Embryonic facial prominence (tissue), 1 donor: ENCODE measurements around the gene PRKCD.

ENCODE experiments used
- DNase-seq: peaks from one replicate; pipeline ENCODE4 v3.0.0-alpha.2; 2016; ENCODE audit errors: extremely low spot score

PRKCD gene

DNA sequence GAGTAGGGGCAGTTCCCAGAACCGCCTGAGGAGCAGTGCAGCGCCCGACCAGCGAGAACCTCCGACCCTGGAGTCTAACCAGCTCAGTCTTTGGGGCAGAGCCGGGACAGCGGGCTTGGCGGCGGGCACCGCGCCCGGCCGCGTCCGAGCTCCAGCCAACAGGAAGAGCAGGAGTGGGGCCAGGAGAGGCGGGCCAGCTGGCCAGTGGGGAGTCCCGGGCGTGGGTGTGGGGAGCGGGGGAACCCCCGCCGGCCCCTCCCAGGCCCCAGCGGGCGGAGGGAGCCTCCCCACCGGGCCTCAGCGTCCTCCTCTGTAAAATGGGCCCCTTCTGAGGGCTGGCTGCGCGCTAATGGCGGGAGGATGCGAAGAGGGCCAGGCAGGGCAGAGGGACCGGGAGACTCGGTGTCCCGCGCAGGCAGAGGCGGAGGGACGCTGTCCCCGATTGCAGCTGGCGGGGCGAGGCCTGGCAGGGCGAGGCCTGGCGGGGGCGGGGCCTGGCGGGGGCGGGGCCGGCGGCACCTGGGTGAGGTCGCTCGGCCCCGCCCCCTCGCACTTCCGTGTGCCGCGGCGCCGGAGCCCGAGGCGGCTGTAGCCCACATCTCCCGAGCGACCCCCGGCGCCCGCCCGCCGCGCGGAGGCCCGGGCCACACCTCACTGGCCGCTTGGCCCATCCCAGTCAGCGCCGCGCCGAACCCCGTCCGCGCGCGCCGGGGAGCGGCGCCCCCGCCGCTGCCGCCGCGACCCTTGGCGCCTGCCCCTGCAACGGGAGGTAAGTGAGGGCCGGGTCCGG, at the start of gene PRKCD:
Gene PRKCD (plus strand): TSS at position 550 of the 790 bp plus-strand sequence. CDS start 17,214 bp downstream, outside the sequence.
- no peak for DNase-seq

DNA sequence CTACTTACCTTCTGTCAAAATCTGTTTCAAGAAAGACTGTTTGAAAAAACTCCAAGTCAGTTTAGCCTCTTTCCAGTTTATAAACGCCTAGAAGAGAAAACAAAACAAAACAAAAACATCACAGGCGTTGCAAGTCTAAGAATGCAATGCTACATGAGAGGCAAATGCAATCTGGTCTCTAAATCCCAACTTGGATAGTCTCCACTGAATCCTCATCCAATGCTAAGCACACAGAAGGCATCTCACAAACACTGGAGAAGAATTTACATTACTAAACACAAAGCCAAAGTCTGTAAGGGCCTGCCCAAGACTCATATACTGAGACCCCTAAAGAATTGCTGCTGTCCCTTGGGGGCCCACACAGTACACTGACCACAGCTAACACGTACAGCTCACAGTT, 49.2 kb upstream of the PRKCD start:
- no peak for DNase-seq

DNA sequence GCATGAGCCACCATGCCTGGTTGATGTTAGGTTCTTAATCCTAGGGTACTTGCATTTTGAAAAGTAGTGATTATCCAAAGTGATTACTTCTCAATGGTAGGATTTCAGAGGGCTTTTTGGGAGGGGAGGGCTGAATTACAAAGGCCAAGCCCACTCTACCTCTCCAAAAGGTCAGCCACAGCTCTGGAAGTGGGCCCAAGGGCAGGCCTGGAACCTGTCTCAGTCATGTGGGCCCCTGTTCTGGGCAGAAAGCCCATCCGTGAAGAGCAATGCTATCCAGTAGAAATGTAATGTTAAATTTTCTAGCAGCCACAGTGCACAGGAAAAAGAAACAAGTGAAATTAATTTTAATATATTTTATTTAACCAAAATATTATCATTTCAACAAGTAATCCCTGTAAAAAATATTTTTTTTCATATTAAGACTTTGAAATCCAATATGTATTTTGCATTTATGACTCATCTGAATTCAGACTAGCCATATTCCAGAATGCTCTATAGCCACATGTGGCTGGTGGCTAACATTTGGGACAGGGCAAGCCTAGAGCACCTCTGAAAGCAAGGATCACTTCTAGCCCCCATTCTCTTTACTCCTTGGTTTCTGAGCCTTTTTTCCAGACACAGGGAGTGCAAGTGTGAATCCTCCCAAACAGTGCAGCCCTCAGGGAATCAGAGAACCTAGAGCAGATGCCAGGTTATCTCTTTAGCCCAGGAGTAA, 47.6 kb upstream of the PRKCD start:
- DNase-seq, result no peak

DNA sequence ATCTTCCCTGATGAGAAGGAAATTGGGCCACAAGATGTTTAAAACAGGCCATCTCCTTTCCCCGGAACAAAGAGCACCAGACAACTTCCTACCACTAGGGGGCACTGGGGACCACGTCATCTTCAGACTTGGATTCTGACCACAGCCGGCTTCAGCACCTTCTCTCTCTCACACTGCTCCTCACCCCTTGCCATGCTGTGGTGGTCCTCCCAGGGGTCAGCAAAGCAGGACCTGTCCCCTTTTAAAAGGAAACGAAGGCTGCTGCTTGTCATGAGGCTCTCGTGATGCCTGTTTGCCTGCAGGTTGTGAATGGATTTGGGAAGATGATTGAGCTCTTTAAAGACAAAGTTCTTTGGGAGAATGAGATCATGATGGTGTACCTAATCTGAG, 47.0 kb upstream of the PRKCD start:
- DNase-seq, result peak; percentile 69

DNA sequence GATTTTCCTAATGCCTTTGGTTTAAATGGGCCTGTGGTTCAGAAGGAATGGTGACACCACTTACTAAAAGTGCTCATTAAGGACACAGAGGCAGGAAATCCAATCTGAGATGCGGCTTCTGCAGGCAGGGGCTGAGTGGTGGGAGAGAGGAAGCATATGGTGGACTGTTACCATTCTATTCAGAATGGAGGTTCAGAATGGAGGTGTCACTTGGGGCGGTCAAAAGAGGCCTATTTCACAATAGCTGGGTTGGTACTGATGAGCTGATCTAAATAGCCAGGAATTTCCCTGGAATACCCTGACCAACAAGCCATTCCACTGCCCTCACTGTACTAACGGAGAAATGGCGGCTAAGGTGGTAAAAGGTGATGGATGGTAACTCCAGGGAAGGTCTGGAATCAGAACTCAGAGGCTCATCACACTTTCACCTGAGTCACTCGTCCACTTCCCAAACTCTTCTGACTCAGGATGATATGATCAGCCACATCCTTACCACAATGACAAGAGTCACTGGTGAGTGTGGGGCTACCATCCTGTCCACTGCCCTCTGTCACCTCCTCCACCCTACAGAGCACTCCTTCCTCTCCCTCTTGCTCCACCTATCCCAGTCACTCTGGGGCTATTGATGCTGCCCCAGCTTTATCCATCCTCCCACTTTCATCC, 46.5 kb upstream of the PRKCD start:
- DNase-seq, result no peak

DNA sequence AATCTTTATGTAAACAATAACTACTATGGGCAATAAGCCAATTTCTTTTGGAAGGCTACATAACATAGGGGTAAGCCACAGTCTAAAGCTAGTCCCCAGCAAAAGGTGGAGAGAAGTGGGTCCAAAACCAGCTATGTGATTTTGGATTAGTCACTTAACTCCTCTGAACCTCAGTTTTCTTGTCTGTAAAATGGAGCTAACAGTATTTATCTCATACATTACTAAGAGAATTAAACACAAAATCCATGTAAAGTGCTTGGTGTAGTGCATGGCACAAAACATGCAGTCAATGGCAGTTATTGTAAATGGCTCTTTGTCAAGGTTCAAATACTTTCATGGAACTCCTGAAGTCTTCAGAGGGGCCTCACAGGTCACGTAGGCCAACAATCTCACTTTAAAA, 44.1 kb upstream of the PRKCD start:
- DNase-seq, result no peak

DNA sequence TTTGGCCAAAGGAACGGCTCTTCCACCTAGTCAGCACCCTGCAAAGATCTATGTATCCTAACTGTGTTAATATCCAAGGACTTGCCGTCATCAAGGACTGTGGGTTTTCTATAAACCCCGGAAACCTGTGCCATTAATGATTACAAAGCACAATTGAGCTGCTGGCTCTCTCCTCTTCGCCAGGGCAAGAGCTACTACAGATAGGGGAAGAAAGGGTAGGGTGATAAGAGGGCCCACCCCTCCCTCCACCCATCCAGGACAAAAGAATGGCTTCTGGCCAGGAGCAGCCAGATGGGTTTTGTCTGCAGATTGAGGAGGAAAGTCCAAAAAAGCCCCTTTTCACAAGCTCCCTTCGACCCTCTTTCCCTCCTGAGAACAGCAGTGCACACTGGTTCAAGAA, 40.7 kb upstream of the PRKCD start:
- no peak for DNase-seq

DNA sequence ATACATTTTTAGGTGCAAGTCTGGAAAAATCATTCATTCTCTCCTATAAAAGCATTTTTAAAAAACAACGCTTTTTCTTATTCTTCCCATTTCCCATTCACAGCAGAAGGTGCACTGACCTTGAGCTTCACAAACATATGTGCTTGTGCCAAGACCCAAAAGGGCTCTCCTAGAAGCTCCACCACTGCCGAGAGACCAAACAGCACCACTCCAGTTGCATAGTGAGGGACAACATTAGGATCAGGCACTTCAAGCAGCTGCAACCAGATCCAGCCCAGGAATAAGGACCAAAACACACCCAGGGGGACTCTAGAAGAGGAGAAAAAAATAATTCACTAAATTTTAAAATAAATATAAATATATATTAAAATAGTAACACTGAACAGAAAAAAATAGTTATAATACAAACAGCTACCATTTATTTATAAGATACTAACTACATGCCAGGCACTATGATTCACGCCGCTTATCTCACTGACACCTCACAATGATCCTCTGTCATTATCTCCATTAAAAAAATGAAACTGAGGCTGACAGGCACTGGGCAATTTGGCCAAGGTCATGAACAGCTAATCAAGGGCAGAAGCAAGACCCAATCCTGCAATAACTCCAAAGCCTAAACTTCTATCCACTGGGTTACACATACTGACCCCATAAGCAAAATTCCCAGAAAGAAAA, 38.6 kb upstream of the PRKCD start:
- DNase-seq, result no peak

DNA sequence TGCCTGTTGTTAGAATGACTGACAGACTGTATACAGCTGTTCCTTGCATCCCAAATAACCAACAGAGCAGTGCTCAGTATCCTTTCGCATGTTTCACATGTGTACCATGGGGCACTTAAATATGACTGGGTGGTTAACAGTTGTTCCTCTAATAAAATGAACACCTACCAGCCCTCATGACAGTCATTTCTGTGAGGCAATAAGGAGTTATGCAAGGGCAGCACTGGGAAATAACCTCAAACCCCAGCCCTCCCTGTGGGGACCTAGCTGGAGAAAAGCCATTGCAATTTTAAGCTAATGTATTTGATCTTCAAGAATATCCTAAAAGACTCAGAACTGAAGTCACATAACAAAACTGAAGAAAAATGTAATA, 38.1 kb upstream of the PRKCD start:
- no peak for DNase-seq

DNA sequence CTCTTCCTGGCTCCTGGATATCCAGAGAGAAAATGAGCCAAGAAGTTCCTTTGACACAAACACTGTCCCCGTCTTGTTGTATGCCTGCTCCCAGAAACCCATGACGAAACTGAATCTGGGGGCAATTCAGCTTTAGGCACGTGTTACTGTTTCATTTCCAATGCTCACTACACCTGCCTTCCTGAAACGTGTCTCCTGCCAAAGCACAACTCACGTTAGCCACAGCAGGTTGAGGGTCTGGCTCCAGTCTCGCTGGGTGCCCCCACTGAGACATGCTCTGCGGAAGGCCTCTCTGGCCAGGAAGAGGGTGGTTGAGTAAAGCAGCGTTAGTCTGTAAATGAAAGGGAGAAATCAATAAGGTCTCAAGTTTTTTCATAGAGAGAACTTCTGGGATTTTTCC, 37.5 kb upstream of the PRKCD start:
- no peak for DNase-seq

DNA sequence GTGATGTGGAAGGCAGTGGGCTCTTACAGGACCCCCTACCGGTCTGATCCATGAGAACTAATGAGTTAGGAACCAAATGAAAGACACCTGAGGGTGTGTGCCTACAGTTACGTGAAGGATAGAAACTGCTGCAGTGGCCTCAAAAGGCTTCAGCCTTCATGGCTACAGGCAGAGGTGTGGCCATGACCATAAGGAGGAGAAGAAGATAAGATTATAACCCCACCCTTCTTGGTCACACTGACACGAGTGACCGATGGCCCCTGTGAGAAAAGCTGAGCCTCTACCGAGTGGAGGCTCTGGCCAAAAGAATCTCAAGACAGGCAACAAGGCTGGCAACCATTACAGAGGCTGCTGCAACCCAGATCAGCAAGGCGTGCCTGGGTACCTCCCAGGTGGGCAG, 37.1 kb upstream of the PRKCD start:
- DNase-seq, result no peak

DNA sequence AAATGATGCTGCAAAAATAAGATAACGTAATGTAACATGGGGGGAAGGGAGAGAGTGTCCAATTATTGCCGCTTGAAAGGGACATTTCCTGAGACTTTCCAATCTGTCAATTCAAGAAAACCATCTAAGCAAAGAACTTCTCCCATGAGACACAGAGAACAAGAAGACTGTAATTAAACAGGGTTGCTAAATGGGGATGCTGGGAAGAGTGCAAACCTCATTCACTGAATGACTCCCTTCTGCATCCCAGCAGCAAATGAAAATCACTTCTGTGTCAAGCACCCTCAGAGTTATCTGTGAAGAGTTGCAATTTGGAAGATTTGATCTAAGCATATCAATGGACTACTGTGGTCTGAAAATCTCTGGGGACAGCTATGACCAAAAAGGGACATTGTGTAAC, 34.4 kb upstream of the PRKCD start:
- DNase-seq, result no peak

DNA sequence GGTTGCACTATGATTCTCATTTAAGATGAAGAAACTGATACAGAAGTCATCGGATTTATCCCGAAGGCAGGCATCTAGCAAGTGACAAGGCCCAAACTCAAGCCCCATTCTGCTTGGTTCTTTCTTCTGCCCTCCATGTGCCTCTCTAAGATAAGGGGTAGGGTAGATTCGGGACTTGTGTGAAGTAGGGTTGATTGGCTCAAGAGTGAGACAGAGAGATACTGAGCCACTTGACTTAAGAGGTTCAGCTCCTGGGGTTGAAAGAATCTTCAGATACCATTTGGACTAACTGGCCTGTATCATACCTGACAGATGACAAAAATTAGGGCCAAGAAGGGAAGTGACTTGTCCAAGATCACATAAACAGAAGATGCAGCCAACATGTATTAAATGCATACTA, 31.7 kb upstream of the PRKCD start:
- DNase-seq, result no peak

DNA sequence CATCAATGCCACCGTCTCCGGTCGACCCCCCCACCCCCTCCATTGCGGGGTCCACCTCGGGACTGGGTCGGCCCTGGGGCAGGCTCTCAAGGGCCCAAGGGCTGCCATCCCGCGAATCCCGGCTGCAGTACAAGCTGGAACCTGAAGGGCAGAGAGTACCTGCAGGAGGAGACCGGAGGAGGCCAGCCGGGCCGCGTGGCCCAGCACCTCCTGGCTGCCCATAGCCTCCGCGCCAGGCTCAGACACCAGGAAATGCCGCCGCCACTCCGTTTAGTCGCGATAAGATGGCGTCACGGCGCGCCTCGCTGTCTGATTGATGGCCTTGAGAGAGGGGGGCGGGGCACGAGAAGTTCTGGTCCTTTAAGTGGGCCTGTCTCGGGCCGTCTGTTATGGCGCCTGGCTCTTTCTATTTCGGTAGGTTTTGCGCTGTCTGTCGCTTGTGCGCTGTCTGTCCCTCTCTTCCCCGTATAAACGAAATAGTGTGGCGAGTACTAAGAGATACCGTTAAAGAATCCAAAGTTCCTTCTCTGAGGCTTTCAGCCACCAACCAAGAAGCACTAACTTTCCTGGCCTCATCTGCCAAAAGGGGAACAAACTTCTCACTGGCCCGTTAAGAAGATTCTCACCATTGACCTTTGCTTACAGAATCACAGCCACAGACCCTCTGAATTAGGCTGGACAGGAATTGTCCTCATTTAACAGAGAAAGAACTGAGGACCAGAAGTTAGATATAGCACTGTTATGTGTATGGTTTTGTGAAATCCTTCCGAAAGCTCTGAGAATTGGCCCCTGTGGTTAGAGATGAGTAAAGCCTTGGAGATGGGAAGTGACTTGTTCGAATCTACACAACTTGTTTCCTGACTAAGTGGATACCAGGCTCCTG, 30.6 kb upstream of the PRKCD start, which contains the start of gene RFT1:
Gene RFT1 (minus strand): TSS at position 257 of the 883 bp plus-strand sequence. CDS start 35 bp downstream, at position 222.
- peak; percentile 94 for DNase-seq

DNA sequence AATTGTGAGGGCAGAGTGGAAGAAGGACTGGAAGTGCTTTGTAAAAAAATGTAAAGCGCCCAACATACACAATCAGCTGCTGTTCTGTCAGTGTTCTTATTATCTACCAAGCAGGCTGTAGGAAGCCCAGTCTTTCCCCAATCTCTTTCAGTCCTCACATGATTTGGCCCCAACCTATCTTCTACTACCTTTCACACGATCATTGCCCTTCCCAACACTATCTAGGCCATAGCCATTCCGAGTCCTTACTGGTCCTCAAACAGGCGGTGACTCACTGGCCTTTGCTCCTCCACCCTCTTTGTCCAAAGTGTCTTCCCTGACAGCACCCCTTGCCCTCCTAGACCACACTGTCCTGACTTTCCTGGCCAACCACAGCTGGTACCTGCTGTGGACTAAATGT, 29.9 kb upstream of the PRKCD start:
- no peak for DNase-seq

DNA sequence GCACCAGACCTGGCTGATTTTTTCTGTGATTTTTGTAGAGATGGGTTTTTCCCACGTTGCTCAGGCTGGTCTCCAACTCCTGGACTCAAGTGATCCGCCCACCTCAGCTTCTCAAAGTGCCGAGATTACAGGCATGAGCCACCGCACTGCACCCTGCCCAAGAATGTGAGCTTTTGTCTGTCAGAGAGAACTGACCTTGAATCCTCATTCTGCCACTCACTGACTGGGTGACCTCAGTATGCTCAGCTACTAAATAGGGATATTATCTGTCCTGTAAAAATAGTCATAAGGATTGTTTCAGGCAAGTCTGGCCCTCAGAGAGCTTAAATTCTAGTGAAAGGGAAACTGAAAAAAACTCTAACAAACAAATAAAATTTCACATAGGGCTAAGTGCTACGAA, 28.7 kb upstream of the PRKCD start:
- DNase-seq, result no peak

DNA sequence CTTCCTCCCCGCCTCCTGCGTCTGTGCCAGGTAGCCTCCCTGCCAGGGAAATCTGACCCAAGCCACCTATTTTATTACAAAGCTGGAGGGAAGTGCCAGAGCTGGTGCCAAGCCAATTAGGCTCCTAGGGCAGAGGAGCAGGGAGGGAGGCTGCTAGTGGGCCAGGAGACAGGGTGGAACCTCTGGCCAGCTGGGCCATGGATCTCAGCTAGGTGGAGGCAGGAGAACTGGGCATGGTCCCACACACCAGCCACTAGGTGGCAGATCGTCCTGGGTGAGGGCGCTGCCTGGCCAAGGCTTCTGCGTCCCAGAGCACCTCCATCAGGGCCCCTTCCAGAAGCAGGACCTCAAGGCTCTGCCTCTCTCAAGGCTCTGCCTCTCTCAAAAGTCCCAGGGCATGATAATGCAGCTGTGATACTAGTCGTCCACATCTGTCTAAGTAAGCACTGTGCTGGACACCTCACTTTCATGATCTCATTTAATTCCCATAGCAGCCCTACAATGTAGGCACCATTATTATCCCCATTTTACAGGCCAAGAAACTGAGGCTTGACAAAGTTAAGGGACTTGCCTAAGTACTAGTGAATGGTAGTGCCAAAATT, 26.3 kb upstream of the PRKCD start:
- no peak for DNase-seq

DNA sequence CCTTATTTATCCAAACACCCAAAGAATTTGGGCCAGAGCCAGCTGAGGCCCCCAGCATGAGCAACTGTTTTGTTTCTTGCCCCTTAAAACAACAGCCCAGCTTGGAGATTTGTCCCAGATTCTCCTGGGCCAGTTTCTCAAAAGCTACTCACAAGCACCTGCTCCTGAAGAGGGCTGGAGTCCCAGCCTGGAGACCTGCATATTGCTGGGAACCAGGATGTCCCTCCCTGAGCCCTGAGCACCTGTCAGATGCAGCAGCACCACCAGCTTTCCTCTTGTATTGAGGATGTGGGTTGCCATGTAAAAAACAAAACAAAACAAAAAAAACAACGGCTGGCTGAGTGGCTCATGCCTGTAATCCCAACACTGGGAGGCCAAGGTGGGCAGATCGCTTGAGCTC, 23.8 kb upstream of the PRKCD start:
- no peak for DNase-seq

DNA sequence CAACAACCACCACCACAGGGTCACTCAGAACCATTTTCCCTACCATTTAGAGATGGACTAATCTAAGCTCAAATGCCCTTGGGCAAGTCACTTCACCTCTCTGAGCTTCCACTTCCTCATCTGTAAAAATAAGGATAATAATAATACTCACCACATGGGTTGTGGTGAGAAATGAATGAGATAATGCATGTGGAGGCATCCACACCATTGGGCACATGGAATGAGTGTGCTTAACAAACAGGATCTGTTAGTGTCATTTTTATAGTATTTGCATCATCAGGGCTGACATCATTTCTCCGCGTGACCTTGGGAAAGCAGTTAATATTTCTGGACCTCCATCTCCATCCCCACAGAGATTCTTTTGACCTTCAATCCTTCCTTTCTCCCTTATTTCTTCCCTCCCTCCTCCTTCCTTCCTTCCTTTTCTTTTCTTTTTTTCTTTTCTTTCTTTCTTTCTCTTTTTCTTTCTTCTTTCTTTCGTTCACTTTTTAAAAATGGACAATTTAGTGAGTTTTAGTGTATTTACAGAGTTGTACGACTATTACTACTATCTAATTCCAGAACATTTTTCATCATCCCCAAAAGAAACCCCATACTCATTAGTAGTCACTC, 23.1 kb upstream of the PRKCD start:
- no peak for DNase-seq
